RWPE1 (cell line): Measurements from ENCODE around the gene FBXL3.

Experiments
- CTCF ChIA-PET: fragments of 350-600 bp; sonication (Branson Sonifier 250); formaldehyde crosslinking; extraction: SDS; loops from one replicate; lab custom pipeline; 2021; lab: Yijun Ruan, JAX
- POLR2A ChIA-PET: fragments of 400-600 bp; formaldehyde crosslinking; extraction: SDS; loops from one replicate; lab custom pipeline; 2020; ENCODE audit warnings: antibody characterized with exemption; ENCODE audit not compliant: low non-redundant PET; lab: Yijun Ruan, JAX
- DNase-seq: peaks from one replicate; pipeline ENCODE4 v3.0.0; 2012; ENCODE audit warnings: low spot score
- H3K27ac ChIP-seq: fragments of 450-650 bp; 2 replicates; pipeline ENCODE4 v1.5.1; 2017
- CTCF ChIP-seq: fragments of 450-650 bp; conservative IDR thresholded peaks from 2 replicates; pipeline ENCODE4 v1.5.1; 2017; ENCODE audit warnings: low read depth, mild to moderate bottlenecking

Gene FBXL3

GRCh38 chr13:77042566-77043177 lies 15.7 kb upstream of the FBXL3 start:
- POLR2A ChIA-PET = no interaction called here
- TF ChIP-seq CTCF = no peak
- DNase-seq = no peak
- no peak overlapping the region for H3K27ac ChIP-seq
- CTCF ChIA-PET = interaction anchor here (0.7 to 1.1 kb wide), 2 partner anchors 12 to 56 kb away, joined by 3 to 4 read pairs; no protein-coding TSS in a partner anchor

- ChIA-PET CTCF (no interaction called here), POLR2A (no interaction called here)
- DNase-seq = no peak
- no peak overlapping the region for H3K27ac ChIP-seq
- no peak for TF ChIP-seq CTCF
These were observed 13.9 kb upstream of the FBXL3 start for GRCh38 chr13:77040835-77041234.

- DNase-seq = no peak
- H3K27ac ChIP-seq = no peak overlapping the region
- POLR2A ChIA-PET = no interaction called here
- CTCF ChIA-PET = interaction anchor here (0.6 kb wide), 1 partner anchor 1050 kb away, joined by 3 read pairs; no protein-coding TSS in a partner anchor
- no peak for TF ChIP-seq CTCF
These were observed 13.1 kb upstream of the FBXL3 start for GRCh38 chr13:77040076-77040475.

- ChIA-PET CTCF (no interaction called here), POLR2A (no interaction called here)
- TF ChIP-seq CTCF = no peak
- H3K27ac ChIP-seq = no peak overlapping the region
- DNase-seq = no peak
These were observed 12.0 kb upstream of the FBXL3 start for GRCh38 chr13:77038907-77039480.

- POLR2A ChIA-PET = no interaction called here
- CTCF ChIA-PET = interaction anchor here (0.7 kb wide), 1 partner anchor 569 kb away, joined by 3 read pairs; no protein-coding TSS in a partner anchor
- no peak overlapping the region for H3K27ac ChIP-seq
- no peak for TF ChIP-seq CTCF
- no peak for DNase-seq
These were observed 9.3 kb upstream of the FBXL3 start for GRCh38 chr13:77036279-77036678.

- ChIA-PET POLR2A (no interaction called here), CTCF (no interaction called here)
- no peak for TF ChIP-seq CTCF
- peak; percentile 15 for DNase-seq
- H3K27ac ChIP-seq = no peak overlapping the region
These were observed 7.9 kb upstream of the FBXL3 start for GRCh38 chr13:77034881-77035280.
